Hematopoietic multipotent progenitor cell treated with erythropoietin and hydrocortisone succinate and interleukin-3 and kit ligand, for 15 days (in vitro differentiated cells): Measurements from ENCODE around the gene SLC6A6.

ENCODE experiments used
- DNase-seq: peaks from one replicate; pipeline ENCODE4 v3.0.0-alpha.2; 2015; ENCODE audit warnings: low spot score

SLC6A6 gene

GRCh38 chr3:14372587-14372986 is 29.8 kb upstream of the SLC6A6 start:
- DNase-seq: no peak

- DNase-seq: no peak
Observed at GRCh38 chr3:14373753-14374376, 28.5 kb upstream of the SLC6A6 start.

- DNase-seq: no peak
Observed at GRCh38 chr3:14374444-14374883, 27.9 kb upstream of the SLC6A6 start.

GRCh38 chr3:14375192-14375591 is 27.2 kb upstream of the SLC6A6 start:
- DNase-seq: no peak

- DNase-seq: no peak
Observed at GRCh38 chr3:14376348-14377043, 25.9 kb upstream of the SLC6A6 start.

GRCh38 chr3:14377044-14377837 is 25.2 kb upstream of the SLC6A6 start:
- DNase-seq: no peak

GRCh38 chr3:14377838-14378169 is 24.6 kb upstream of the SLC6A6 start:
- DNase-seq: no peak

GRCh38 chr3:14378415-14378814 is 24.0 kb upstream of the SLC6A6 start:
- no peak for DNase-seq

GRCh38 chr3:14379843-14380242 is 22.6 kb upstream of the SLC6A6 start:
- DNase-seq: no peak

GRCh38 chr3:14386254-14386653 is 16.2 kb upstream of the SLC6A6 start:
- DNase-seq: no peak

GRCh38 chr3:14388201-14388600 is 14.2 kb upstream of the SLC6A6 start:
- no peak for DNase-seq

- no peak for DNase-seq
Observed at GRCh38 chr3:14389166-14389606, 13.2 kb upstream of the SLC6A6 start.

GRCh38 chr3:14389716-14390115 is 12.7 kb upstream of the SLC6A6 start:
- no peak for DNase-seq

- no peak for DNase-seq
Observed at GRCh38 chr3:14391033-14391432, 11.4 kb upstream of the SLC6A6 start.

GRCh38 chr3:14392231-14392630 is 10.2 kb upstream of the SLC6A6 start:
- DNase-seq: no peak

- no peak for DNase-seq
Observed at GRCh38 chr3:14392803-14393319, 9.5 kb upstream of the SLC6A6 start.

- DNase-seq: no peak
Observed at GRCh38 chr3:14393440-14394106, 8.8 kb upstream of the SLC6A6 start.

GRCh38 chr3:14396031-14396692 is 6.2 kb upstream of the SLC6A6 start:
- no peak for DNase-seq

GRCh38 chr3:14397046-14397445 is 5.4 kb upstream of the SLC6A6 start:
- DNase-seq: no peak

- DNase-seq: no peak
Observed at GRCh38 chr3:14397531-14397930, 4.9 kb upstream of the SLC6A6 start.

- no peak for DNase-seq
Observed at GRCh38 chr3:14397940-14398796, 4.2 kb upstream of the SLC6A6 start.
